ENCODE results near the gene ANKRD60.

DNA sequence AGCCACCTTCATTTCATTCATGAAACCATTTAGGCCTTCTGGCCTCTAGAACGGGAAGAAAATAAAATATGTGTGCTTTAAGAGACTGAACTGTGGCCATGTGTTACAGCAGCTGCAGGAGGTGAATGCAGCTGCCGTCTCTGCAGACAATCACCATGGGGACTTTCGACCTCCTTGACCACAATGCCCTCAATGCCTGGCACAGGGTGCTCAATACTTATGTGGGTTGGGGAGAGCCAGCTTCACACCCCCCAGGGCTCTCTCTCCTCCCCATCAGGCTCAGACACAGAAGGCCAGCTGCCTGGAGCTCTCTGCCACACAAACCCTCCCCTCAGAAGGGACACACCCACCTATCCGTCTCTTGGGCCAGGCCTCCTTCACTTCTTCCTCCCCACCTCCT, 43.5 kb downstream of the ANKRD60 start:
- TF ChIP-seq, protein P1, sequence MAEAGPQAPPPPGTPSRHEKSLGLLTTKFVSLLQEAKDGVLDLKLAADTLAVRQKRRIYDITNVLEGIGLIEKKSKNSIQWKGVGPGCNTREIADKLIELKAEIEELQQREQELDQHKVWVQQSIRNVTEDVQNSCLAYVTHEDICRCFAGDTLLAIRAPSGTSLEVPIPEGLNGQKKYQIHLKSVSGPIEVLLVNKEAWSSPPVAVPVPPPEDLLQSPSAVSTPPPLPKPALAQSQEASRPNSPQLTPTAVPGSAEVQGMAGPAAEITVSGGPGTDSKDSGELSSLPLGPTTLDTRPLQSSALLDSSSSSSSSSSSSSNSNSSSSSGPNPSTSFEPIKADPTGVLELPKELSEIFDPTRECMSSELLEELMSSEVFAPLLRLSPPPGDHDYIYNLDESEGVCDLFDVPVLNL (CRISPR knock-in tag; IDR thresholded peaks at IDR 0.05; ENCODE audit: borderline replicate concordance, low read depth): no peak
- TF ChIP-seq, protein P2, sequence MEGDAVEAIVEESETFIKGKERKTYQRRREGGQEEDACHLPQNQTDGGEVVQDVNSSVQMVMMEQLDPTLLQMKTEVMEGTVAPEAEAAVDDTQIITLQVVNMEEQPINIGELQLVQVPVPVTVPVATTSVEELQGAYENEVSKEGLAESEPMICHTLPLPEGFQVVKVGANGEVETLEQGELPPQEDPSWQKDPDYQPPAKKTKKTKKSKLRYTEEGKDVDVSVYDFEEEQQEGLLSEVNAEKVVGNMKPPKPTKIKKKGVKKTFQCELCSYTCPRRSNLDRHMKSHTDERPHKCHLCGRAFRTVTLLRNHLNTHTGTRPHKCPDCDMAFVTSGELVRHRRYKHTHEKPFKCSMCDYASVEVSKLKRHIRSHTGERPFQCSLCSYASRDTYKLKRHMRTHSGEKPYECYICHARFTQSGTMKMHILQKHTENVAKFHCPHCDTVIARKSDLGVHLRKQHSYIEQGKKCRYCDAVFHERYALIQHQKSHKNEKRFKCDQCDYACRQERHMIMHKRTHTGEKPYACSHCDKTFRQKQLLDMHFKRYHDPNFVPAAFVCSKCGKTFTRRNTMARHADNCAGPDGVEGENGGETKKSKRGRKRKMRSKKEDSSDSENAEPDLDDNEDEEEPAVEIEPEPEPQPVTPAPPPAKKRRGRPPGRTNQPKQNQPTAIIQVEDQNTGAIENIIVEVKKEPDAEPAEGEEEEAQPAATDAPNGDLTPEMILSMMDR (IDR thresholded peaks at IDR 0.05): no peak
- TF ChIP-seq, protein P3, sequence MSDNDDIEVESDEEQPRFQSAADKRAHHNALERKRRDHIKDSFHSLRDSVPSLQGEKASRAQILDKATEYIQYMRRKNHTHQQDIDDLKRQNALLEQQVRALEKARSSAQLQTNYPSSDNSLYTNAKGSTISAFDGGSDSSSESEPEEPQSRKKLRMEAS (CRISPR knock-in tag; IDR thresholded peaks at IDR 0.05): no peak
- TF ChIP-seq ZNF219 (CRISPR knock-in tag; IDR thresholded peaks at IDR 0.05; ENCODE audit: borderline replicate concordance) (no peak), MXD4 (CRISPR knock-in tag; IDR thresholded peaks at IDR 0.05; ENCODE audit: borderline replicate concordance) (no peak), ETV6 (CRISPR knock-in tag; IDR thresholded peaks at IDR 0.05) (no peak), FOXK1 (CRISPR knock-in tag; IDR thresholded peaks at IDR 0.05) (no peak), ZBTB21 (CRISPR knock-in tag; IDR thresholded peaks at IDR 0.05; ENCODE audit: borderline replicate concordance) (no peak), CREB1 (CRISPR knock-in tag; IDR thresholded peaks at IDR 0.05) (no peak)
- TF ChIP-seq, protein P4, sequence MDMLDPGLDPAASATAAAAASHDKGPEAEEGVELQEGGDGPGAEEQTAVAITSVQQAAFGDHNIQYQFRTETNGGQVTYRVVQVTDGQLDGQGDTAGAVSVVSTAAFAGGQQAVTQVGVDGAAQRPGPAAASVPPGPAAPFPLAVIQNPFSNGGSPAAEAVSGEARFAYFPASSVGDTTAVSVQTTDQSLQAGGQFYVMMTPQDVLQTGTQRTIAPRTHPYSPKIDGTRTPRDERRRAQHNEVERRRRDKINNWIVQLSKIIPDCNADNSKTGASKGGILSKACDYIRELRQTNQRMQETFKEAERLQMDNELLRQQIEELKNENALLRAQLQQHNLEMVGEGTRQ (CRISPR knock-in tag; IDR thresholded peaks at IDR 0.05): no peak

Data from WTC11 (cell line).